ENCODE data around the gene SRSF9. TPM values are rescaled to one million over a fixed set of nuclear protein-coding genes. Genes with fewer than 3 reads are reported as not detected.
"Not testable (repeated sequence)": the region's sequence is repeated elsewhere in the genome, so short reads cannot be mapped to it uniquely, and the experiment has no call there.

SRSF9 gene
- total RNA-seq, 1 experiment from 2014 or later = 302 TPM

DNA sequence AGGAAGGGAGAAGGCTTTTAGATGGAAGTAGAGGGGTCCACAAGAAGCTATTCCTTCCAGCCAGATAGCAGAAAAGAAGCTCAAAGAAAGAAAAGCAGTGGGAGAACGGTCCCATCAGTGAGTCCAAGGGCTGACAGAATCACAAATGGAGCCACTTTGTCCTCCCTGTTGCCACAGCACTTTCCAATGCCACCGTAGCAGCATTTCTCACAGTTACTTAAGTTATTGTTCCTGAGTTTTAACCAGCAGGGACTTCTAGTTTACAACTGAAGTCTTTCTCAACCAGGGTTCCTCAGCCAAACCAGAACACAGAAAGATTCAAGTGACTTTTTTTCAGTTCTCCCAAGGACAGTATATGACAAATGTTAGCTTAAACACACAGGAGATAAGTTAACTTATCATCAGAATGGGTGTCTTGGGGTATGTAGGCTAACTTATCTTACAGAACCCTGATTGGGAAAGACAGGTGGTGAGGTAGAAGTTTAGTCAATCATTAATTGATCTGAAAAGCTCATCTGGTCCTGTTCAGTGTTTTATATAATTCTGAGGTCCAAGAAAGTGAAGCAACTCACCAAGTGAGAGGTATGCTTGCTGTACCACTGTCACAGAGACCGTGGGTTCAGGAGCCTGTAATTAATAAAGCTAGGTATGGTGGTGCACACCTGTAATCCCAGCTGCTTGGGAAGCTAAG, 16.3 kb downstream of the SRSF9 start:
- no peak for DNase-seq (ENCODE audit: low spot score)

DNA sequence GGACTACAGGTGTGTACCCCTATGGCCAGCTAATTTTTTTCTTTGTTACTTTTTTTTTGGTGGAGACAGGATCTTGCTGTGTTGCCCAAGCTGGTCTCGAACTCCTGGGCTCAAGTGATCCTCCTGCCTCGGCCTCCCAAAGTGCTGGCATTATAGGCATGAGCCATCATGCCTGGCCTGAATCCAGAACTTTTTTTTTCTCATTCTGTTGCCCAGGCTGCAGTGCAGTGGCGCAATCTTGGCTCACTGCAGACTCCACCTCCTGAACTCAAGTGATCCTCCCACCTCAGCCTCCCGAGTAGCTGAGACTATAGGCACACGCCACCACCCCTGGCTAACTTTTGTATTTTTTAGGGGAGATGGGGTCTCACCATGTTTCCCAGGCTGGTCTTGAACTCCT, 17.0 kb downstream of the SRSF9 start:
- not testable (repeated sequence) for DNase-seq (ENCODE audit: low spot score)

- no peak for DNase-seq (ENCODE audit: low spot score)
Measured at GRCh38 chr12:120447992-120448391, 21.6 kb downstream of the SRSF9 start.

DNA sequence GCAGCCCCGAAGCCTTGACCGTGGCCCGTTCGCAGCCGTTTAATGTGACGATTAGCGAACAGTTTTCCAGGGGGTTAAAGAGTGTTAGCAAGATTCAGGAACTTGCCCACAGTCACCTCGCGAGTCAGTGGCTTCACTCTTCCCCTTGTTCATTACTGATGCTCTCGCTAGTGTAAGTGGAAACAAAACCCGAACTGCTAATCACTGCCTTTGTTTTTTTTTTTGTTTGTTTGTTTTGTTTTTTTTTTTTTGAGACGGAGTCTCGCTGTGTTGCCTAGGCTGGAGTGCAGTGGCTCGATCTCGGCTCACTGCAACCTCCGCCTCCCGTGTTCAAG, 22.7 kb downstream of the SRSF9 start:
- not testable (repeated sequence) for DNase-seq (ENCODE audit: low spot score)

GRCh38 chr12:120445911-120446843, 23.4 kb downstream of the SRSF9 start, which contains the start of the genes GATC and TRIAP1:
Gene GATC, plus strand, starts transcription at chr12:120446444. Its CDS starts 37 bp downstream, at chr12:120446481.
Gene TRIAP1, minus strand, starts transcription at chr12:120446384. Its CDS starts 12 bp downstream, at chr12:120446372.
- DNase-seq (ENCODE audit: low spot score) = peak; percentile 89

- DNase-seq (ENCODE audit: low spot score) = no peak
Measured at GRCh38 chr12:120444676-120445075, 24.9 kb downstream of the SRSF9 start.

GRCh38 chr12:120439646-120440247, 29.8 kb downstream of the SRSF9 start:
- peak; percentile 72 for DNase-seq (ENCODE audit: low spot score)

- no peak for DNase-seq (ENCODE audit: low spot score)
Measured at GRCh38 chr12:120438495-120439198, 30.9 kb downstream of the SRSF9 start.

DNA sequence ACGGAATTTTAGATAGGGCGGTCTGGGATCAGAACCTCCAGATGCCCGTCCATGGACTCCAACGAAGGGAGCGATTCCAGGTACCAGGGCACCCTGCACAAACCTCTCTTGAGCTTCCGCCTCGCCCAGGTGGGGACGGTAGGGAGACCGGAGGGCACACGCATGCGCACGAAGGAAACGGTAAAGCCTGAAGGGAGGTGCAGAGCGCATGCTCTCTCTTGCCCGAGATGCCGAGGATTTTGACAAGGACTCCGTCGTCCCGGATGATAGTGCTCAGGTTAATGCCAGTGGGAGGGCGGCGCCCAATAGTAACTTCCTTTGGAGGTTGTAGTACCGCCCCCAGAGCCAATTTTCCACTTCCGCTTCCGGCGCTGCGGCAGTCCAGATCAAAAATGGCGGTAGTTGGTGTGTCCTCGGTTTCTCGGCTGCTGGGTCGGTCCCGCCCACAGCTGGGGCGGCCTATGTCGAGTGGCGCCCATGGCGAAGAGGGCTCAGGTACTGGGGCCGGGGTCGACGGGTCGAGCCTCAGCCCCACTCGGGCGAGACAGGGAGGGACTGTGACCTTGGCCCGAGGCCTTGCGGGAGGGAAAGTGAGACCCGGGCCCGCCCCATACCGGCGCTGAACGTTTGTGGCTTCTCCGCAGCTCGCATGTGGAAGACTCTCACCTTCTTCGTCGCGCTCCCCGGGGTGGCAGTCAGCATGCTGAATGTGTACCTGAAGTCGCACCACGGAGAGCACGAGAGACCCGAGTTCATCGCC, 31.6 kb downstream of the SRSF9 start, which contains the start of gene COX6A1:
COX6A1 (plus strand) TSS at position 379 of the 760 bp plus-strand sequence; CDS start at position 393, 14 bp downstream.
- peak; percentile 99 for DNase-seq (ENCODE audit: low spot score)

DNA sequence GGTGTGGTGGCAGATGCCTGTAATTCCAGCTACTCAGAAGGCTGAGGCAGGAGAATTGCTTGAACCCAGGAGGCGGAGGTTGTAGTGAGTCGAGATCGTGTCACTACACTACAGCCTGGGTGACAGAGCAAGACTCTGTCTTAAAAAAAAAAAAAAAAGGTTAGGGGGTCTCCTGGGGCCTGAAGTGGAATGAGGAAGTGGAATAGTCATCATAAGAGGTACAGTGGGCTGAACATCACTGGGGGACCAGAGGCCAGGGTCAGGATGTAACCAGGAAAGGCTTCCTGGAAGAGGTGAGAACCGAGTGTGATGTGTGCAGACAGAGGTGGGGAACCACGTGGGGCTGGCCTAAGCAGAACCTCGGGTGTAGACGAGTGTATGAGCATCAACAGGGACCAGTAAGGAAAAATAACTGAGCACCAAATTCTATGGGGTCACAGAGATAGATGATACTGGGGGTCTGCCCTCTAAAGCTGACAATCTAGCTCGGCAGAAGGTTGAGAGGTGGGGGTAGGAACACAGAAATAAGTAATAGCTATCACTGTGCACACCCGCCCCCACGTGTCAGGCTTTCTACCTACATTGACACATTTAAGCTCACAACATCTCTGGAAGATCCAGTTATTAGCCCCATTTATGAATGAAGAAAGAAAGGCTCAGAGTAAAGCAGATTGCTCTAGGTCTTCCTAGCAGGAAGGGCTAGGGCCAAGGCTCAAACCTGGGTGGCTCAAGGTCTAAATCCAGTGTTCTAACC, 36.6 kb downstream of the SRSF9 start:
- no peak for DNase-seq (ENCODE audit: low spot score)

- no peak for DNase-seq (ENCODE audit: low spot score)
Measured at GRCh38 chr12:120429368-120429767, 40.2 kb downstream of the SRSF9 start.

- no peak for DNase-seq (ENCODE audit: low spot score)
Measured at GRCh38 chr12:120428597-120429229, 40.8 kb downstream of the SRSF9 start.

DNA sequence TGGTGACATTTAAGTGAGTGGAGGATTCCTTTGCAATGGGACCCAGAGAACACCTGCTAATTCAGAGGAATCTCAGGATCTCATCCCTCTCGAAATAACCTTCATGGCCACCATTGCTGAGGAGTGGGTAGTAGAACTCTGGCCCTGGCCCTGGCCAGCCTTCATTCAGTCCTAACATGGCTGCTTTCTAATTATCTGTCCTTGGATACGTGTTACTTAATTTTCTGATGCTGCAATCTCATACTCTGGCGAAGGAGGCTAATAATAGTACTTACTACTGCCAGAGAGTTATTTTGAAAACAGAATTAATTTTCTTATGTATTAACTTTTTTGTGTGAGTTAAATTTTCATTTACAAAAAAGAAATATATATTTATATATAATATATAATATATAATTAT, 43.8 kb downstream of the SRSF9 start:
- no peak for DNase-seq (ENCODE audit: low spot score)

DNA sequence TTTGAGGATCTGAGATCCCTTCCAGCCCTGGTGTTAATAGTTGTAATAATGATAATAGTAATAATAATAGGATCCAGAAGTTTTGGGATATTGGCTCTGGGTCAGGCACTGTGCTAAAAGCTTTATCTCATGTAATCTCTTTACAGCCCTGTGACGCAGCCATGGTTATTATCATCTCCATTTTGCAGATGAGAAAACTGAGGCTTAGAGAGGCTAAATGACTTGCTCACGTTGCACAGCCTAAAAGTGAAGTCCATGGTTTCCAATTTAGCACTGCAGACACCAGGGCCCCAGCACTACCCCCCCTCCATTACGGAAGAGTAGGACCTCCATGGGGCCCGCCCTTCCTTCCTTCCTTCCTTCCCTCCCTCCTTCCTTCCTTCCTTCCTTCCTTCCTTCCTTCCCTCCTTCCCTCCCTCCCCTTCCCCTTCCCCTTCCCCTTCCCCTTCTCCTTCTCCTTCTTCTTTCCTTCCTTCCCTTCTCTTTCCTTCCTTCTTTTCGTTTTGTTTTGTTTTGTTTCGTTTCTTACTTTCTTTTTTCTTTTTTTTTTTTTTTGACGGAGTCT, 46.6 kb downstream of the SRSF9 start:
- DNase-seq (ENCODE audit: low spot score) = no peak

- DNase-seq (ENCODE audit: low spot score) = no peak
Measured at GRCh38 chr12:120421701-120422100, 47.8 kb downstream of the SRSF9 start.

GRCh38 chr12:120417917-120418580, 51.5 kb downstream of the SRSF9 start:
- DNase-seq (ENCODE audit: low spot score) = no peak

DNA sequence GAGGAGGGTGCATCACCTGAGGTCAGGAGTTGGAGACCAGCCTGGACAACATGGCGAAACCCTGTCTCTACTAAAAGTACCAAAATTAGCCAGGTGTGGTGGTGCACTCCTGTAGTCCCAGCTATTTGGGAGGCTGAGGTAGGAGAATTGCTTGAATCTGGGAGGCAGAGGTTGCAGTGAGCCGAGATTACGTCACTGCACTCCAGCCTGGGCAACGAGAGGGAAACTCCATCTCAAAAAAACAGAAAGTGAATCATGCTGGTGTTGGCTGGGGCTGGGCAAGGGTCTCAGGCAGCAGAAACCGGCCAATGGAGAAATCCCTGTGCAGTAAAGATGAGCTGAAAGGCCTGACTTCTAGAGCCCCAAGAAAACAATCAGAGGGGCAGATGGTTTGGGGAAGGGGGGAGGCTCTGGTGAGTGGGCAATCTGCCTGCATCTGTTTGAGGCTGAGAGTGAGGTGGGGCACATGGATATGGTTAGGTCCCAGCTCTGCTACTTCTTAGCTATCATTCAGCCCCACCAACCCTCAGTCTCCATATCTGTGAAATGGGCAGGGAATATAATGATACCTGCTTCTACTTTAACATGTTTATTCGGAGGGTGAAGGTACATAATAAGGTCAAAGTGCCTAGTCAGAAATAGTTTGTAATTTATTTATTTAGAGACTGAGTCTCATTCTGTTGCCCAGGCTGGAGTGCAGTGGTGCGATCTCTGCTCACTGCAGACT, 52.9 kb downstream of the SRSF9 start:
- no peak for DNase-seq (ENCODE audit: low spot score)
